GM18507 (cell line): ENCODE data around the gene MEA1.
"Not testable (repeated sequence)": the region's sequence is repeated elsewhere in the genome, so short reads cannot be mapped to it uniquely, and the experiment has no call there.

ENCODE experiments used
- DNase-seq: peaks from one replicate; pipeline ENCODE4 v3.0.0; 2011; ENCODE audit warnings: low read depth; ENCODE audit not compliant: insufficient read length; ENCODE audit errors: extremely low spot score
- FAIRE-seq: peaks from 2 replicates; lab custom pipeline; 2011; peaks lifted over from hg19 to GRCh38; lab: Jason Lieb, UNC

MEA1 gene

GRCh38 chr6:43041475-43041874, 27.7 kb upstream of the MEA1 start:
- DNase-seq, FAIRE-seq: not testable (repeated sequence)

- DNase-seq (no peak), FAIRE-seq (no peak)
Observed at GRCh38 chr6:43040542-43041257, 27.0 kb upstream of the MEA1 start.

- no peak for FAIRE-seq
Observed at GRCh38 chr6:43038727-43039126, 25.0 kb upstream of the MEA1 start.

GRCh38 chr6:43037706-43038105, 24.0 kb upstream of the MEA1 start:
- DNase-seq (no peak), FAIRE-seq (no peak)

More at GRCh38 chr6:43038727-43039126, 25.0 kb upstream of the MEA1 start:
- DNase-seq: no peak

GRCh38 chr6:43037197-43037596, 23.5 kb upstream of the MEA1 start:
- no peak for DNase-seq
- no peak for FAIRE-seq

- no peak for FAIRE-seq
Observed at GRCh38 chr6:43036712-43037111, 23.0 kb upstream of the MEA1 start.

GRCh38 chr6:43035495-43036194, 21.9 kb upstream of the MEA1 start:
- FAIRE-seq: no peak

More at GRCh38 chr6:43036712-43037111, 23.0 kb upstream of the MEA1 start:
- DNase-seq: no peak

GRCh38 chr6:43034190-43034525, 20.4 kb upstream of the MEA1 start:
- no peak for FAIRE-seq
- no peak for DNase-seq

More at GRCh38 chr6:43035495-43036194, 21.9 kb upstream of the MEA1 start:
- DNase-seq: no peak

- no peak for DNase-seq
- no peak for FAIRE-seq
Observed at GRCh38 chr6:43033496-43034189, 19.9 kb upstream of the MEA1 start.

- FAIRE-seq: no peak
Observed at GRCh38 chr6:43032326-43032725, 18.6 kb upstream of the MEA1 start.

GRCh38 chr6:43029120-43029519, 15.4 kb upstream of the MEA1 start:
- no peak for DNase-seq
- FAIRE-seq: no peak

More at GRCh38 chr6:43032326-43032725, 18.6 kb upstream of the MEA1 start:
- DNase-seq: no peak

GRCh38 chr6:43026365-43026764, 12.6 kb upstream of the MEA1 start:
- no peak for DNase-seq
- no peak for FAIRE-seq

GRCh38 chr6:43024436-43024835, 10.7 kb upstream of the MEA1 start:
- DNase-seq: no peak
- FAIRE-seq: no peak

- DNase-seq (peak; percentile 80), FAIRE-seq (peak; percentile 72)
Observed at GRCh38 chr6:43021270-43022047, 7.7 kb upstream of the MEA1 start, which contains the start of gene RRP36. TSS of gene RRP36 (plus strand) at chr6:43021623. CDS start at chr6:43021655, 32 bp downstream.

- DNase-seq (no peak), FAIRE-seq (no peak)
Observed at GRCh38 chr6:43020847-43021246, 7.1 kb upstream of the MEA1 start.

GRCh38 chr6:43020052-43020705, 6.4 kb upstream of the MEA1 start:
- no peak for DNase-seq
- no peak for FAIRE-seq

- DNase-seq (no peak), FAIRE-seq (no peak)
Observed at GRCh38 chr6:43019152-43019551, 5.4 kb upstream of the MEA1 start.

- DNase-seq: no peak
- FAIRE-seq: no peak
Observed at GRCh38 chr6:43016943-43017334, 3.2 kb upstream of the MEA1 start.
